ENCODE data around the gene DEPDC5.
"Not testable (repeated sequence)": the region's sequence is repeated elsewhere in the genome, so short reads cannot be mapped to it uniquely, and the experiment has no call there.

DNA sequence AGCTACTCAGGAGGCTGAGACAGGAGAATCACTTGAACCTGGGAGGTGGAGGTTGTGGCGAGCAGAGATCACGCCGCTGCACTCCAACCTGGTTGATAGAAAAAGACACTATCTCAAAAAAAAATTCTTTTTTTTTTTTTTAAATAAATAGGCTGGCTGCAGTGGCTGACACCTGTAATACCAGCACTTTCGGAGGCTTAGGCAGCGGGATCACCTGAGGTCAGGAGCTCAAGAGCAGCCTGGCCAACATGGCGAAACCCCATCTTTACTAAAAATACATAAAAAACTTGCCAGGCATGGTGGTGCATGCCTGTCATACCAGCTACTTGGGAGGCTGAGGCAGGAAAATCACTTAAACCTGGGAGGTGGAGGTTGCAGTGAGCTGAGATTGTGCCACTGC, 47.0 kb downstream of the DEPDC5 start:
- not testable (repeated sequence) for TF ChIP-seq POLR2A, CTCF (IDR thresholded peaks at IDR 0.05)
